ENCODE results near the gene CORO2A.
"Not testable (repeated sequence)": the region's sequence is repeated elsewhere in the genome, so short reads cannot be mapped to it uniquely, and the experiment has no call there.

CORO2A gene

GRCh38 chr9:98078895-98079294, 113.5 kb downstream of the CORO2A start:
- no peaks in the 10 kb centered on the region for H3K9me3 ChIP-seq (ENCODE audit: control insufficient read depth, insufficient read depth, low read depth, low read length)
- no peaks in the 10 kb centered on the region for H3K4me1 ChIP-seq (ENCODE audit: control insufficient read depth, insufficient read depth, low read length)
- ChIA-PET CTCF (interaction anchor here (0.6 to 1.6 kb wide), 4 partner anchors 13 to 1006 kb away, joined by 3 to 5 read pairs (median 3); no protein-coding TSS in a partner anchor), POLR2A (no interaction called here)
- H3K27ac ChIP-seq (ENCODE audit: extremely low read depth, low read depth, low read length): no peak overlapping the region
- no peak for TF ChIP-seq REPIN1 (tag by site-specific recombination; IDR thresholded peaks at IDR 0.05; ENCODE audit: low read depth)
- TF ChIP-seq PRDM2 (tag by site-specific recombination; IDR thresholded peaks at IDR 0.05; ENCODE audit: borderline replicate concordance): no peak
- no peak for TF ChIP-seq KLF1 (tag by site-specific recombination; IDR thresholded peaks at IDR 0.05)
- TF ChIP-seq ZNF518A (tag by site-specific recombination; conservative IDR thresholded peaks at IDR 0.05; ENCODE audit: low read depth): no peak
- no peak for TF ChIP-seq ZBTB6 (tag by site-specific recombination; IDR thresholded peaks at IDR 0.05)
- no peak for TF ChIP-seq YY1 (tag by site-specific recombination; IDR thresholded peaks at IDR 0.05)
- TF ChIP-seq KLF16 (tag by site-specific recombination; IDR thresholded peaks at IDR 0.05): no peak
- no peak overlapping the region for H3K4me3 ChIP-seq (ENCODE audit: low read depth, low read length)
- peaks cover 3 to 57% of the 10 kb centered on the region in 2 experiments for H3K36me3 ChIP-seq (ENCODE audit: control insufficient read depth in 2 of 2, insufficient read depth in 1 of 2, low read length in 2 of 2)

- H3K9me3 ChIP-seq (ENCODE audit: control insufficient read depth, insufficient read depth, low read depth, low read length); H3K27ac ChIP-seq (ENCODE audit: extremely low read depth, low read depth, low read length); POLR2A ChIA-PET; H3K4me3 ChIP-seq (ENCODE audit: low read depth, low read length); H3K4me1 ChIP-seq (ENCODE audit: control insufficient read depth, insufficient read depth, low read length): not testable (repeated sequence)
- CTCF ChIA-PET: interaction anchor here (0.6 to 3.8 kb wide), 4 partner anchors 8 to 1303 kb away, joined by 3 to 48 read pairs (median 3); no protein-coding TSS in a partner anchor
- peaks cover 0 to 38% of the 10 kb centered on the region in 2 experiments; a peak in 2 of 3 replicates for H3K36me3 ChIP-seq (ENCODE audit: control insufficient read depth in 2 of 2, insufficient read depth in 1 of 2, low read length in 2 of 2)
Observed at GRCh38 chr9:98076514-98076890, 115.9 kb downstream of the CORO2A start.

- no peaks in the 10 kb centered on the region for H3K9me3 ChIP-seq (ENCODE audit: control insufficient read depth, insufficient read depth, low read depth, low read length)
- ChIA-PET CTCF (interaction anchor here (0.6 to 3.8 kb wide), 15 partner anchors 10 to 412 kb away, joined by 3 to 48 read pairs (median 4); partner anchors contain the start of gene TBC1D2), POLR2A (no interaction called here)
- no peaks in the 10 kb centered on the region for H3K4me1 ChIP-seq (ENCODE audit: control insufficient read depth, insufficient read depth, low read length)
- H3K27ac ChIP-seq (ENCODE audit: extremely low read depth, low read depth, low read length): no peak overlapping the region
- no peak overlapping the region for H3K4me3 ChIP-seq (ENCODE audit: low read depth, low read length)
- H3K36me3 ChIP-seq (ENCODE audit: control insufficient read depth in 2 of 2, insufficient read depth in 1 of 2, low read length in 2 of 2): peaks cover 0 to 32% of the 10 kb centered on the region in 2 experiments; a peak in 2 of 3 replicates
- no peak for TF ChIP-seq ZNF692 (tag by site-specific recombination; IDR thresholded peaks at IDR 0.05)
- TF ChIP-seq PRDM1 (tag by site-specific recombination; IDR thresholded peaks at IDR 0.05): peak; percentile 91
- TF ChIP-seq MYNN (tag by site-specific recombination; IDR thresholded peaks at IDR 0.05; ENCODE audit: borderline replicate concordance): no peak
- TF ChIP-seq ZNF423 (tag by site-specific recombination; IDR thresholded peaks at IDR 0.05): no peak
- no peak for TF ChIP-seq ZNF155 (tag by site-specific recombination; IDR thresholded peaks at IDR 0.05)
- TF ChIP-seq ZNF488 (tag by site-specific recombination; IDR thresholded peaks at IDR 0.05): no peak
- TF ChIP-seq ZNF560 (tag by site-specific recombination; IDR thresholded peaks at IDR 0.05; ENCODE audit: borderline replicate concordance): no peak
- TF ChIP-seq ZFP69B (tag by site-specific recombination; IDR thresholded peaks at IDR 0.05): no peak
- peak; percentile 81 for TF ChIP-seq SP2 (tag by site-specific recombination; IDR thresholded peaks at IDR 0.05)
Observed at GRCh38 chr9:98075332-98075805, 117.1 kb downstream of the CORO2A start.
